GM12872 (cell line): ENCODE measurements around the gene PACS1.

Source experiments
- TF ChIP-seq, protein P1 (sequence below): IDR thresholded peaks from 3 replicates; pipeline ENCODE4 v1.5.1; 2011; ENCODE audit warnings: low read depth, mild to moderate bottlenecking, low read length, moderate library complexity; ENCODE audit not compliant: insufficient read depth

The PACS1 gene

DNA sequence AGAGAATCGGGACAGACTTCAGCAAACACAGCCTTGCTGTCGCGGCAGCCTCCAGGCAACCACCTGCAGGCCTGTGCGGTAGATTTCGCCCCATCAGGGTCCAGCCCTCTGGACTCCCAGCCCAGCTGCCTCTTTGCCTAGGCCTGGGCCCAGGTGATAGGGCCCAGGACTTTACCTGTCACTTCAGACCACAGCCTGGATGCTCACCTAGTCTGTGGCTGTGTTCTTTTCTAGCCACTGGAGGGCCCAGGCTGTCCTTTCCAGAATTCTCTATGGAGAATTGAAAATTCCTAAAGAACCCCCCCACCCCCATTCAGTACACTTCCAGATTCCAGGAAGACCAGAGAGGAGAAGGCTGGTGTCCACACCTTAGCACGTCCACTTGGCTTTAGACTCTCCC lies 167.8 kb downstream of the PACS1 start:
- TF ChIP-seq, protein P1, sequence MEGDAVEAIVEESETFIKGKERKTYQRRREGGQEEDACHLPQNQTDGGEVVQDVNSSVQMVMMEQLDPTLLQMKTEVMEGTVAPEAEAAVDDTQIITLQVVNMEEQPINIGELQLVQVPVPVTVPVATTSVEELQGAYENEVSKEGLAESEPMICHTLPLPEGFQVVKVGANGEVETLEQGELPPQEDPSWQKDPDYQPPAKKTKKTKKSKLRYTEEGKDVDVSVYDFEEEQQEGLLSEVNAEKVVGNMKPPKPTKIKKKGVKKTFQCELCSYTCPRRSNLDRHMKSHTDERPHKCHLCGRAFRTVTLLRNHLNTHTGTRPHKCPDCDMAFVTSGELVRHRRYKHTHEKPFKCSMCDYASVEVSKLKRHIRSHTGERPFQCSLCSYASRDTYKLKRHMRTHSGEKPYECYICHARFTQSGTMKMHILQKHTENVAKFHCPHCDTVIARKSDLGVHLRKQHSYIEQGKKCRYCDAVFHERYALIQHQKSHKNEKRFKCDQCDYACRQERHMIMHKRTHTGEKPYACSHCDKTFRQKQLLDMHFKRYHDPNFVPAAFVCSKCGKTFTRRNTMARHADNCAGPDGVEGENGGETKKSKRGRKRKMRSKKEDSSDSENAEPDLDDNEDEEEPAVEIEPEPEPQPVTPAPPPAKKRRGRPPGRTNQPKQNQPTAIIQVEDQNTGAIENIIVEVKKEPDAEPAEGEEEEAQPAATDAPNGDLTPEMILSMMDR, result no peak

DNA sequence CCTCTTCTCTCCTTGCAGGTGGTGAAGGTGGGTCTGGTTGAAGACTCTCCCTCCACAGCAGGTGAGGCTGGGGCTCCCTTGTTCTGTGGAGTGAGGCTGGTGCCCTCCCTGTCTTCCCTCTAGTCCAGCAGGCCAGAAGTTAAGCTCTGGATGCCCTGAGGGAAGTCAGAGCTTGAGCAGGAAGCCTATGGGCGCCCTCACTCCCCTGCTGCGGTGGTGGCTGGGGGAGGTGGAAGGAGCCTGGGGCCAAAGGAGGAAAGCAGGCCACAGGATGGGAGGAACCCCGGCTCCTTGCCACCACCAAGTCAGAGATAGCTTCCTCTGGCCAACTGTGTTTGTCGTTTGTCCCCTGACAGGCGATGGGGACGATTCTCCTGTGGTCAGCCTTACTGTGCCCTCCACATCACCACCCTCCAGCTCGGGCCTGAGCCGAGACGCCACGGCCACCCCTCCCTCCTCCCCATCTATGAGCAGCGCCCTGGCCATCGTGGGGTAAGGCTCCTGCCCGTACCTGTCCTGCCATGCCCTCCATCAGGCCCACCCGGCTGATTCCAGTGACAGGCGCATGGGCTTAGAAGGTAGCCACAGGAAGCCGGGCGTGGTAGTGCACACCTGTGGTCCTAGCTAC lies 168.8 kb downstream of the PACS1 start:
- TF ChIP-seq, protein P1, result no peak

DNA sequence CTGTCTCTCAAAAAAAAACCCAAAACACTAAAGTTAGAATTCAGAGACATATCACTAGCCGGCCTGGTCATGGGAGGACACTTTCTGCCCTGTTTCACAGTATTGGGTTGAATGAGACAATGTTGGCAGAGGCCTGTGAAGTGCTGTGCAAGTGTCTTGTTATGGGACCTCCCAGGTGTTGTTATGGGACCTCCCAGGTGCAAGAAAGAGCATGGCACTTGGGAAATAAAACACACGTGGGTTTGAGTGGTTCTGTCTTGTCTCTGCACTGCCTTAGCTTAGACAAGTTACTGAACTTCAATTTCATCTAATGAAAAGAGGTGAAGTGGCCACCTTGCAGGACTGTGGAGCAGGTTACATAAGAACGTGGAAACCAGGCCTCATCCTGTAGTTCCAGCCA lies 169.4 kb downstream of the PACS1 start:
- TF ChIP-seq, protein P1, result no peak

DNA sequence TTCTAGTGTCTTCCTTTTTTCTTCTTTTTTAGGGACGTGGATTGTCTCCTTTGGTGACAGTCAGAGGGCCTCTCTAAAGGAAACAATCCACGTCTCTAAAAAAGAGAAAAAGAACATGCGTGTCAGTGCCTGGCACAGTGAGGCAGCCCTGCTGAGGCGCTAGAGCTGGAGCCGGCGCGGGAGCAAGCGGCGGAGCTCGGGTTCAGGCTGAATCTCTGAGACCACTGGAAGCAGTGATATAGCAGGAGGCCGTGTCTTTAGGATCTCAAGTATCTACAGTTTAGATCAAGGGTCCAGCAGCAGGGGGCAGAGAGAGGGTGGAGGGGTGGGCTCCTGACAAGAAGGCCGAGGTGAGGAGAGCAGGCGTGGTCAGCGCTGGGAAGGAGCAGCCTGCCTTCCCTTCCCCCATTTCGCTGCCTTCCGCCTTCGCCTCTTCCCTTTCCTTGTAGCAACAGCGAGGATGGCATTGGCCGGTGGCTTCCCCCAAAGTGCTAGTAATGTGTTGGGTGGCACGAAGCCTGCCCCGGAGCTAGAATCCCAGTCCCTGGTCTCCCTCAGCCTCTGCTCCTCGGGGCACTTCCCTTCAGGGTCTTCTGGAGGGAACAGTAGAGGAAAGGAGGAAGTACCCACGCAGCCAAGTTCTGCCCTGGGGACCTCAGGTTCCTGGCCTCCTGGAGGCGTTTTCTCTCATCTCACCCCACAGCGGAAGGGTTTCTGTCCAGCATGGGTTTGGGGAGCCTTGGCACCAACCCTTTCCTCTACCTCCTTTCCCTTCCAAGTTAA lies 170.1 kb downstream of the PACS1 start:
- TF ChIP-seq, protein P1, result no peak

DNA sequence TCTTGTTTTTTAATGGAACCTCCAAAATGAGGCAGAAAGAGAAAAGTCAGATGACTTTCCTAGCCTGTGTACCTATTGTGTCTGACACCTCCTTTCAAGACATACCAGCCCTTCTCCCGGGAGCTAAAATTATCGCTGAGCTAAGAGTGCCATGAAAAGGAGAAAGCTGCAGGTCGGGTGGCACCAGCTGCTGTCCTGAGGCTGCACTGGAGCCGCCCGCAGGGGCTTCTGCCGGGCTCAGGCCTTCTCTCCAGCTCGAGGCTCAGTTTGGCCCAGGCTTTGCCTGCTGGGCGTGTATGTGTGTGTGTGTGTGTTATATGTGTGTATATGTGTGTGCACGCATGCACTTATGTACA lies 170.7 kb downstream of the PACS1 start:
- TF ChIP-seq, protein P1, result no peak

DNA sequence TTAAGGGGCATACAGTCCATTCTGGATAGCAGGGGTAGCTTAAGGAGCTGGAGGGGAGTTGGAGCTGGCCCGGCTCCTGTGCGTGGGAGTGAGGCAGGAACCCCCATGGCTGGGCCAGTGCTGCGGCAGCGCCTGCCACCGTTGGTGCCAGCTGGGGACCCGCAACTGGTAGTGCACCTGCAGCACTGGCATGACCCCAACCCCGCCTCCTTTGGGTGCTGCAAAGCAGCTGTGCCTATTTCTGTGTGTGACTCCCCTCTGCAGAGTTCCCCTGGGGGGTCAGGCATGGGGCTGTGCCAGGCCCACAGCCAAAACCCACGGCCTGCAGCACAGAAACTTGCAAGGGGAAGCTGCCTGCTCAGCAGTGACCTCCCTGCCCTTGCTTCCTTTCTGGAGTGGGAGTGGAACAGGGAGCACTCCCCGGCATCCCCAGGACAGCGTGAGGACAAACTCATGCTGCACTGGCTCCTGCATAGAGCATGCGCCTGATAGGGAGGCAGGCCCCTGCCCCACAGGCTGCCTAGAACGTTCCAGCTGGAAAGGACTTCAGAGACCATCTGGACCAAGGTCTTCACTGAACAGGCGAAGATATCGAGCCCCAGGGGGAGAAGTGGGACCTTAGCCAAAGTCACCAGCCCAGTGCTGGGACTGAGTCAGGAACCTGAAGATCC lies 172.2 kb downstream of the PACS1 start:
- TF ChIP-seq, protein P1, result no peak

DNA sequence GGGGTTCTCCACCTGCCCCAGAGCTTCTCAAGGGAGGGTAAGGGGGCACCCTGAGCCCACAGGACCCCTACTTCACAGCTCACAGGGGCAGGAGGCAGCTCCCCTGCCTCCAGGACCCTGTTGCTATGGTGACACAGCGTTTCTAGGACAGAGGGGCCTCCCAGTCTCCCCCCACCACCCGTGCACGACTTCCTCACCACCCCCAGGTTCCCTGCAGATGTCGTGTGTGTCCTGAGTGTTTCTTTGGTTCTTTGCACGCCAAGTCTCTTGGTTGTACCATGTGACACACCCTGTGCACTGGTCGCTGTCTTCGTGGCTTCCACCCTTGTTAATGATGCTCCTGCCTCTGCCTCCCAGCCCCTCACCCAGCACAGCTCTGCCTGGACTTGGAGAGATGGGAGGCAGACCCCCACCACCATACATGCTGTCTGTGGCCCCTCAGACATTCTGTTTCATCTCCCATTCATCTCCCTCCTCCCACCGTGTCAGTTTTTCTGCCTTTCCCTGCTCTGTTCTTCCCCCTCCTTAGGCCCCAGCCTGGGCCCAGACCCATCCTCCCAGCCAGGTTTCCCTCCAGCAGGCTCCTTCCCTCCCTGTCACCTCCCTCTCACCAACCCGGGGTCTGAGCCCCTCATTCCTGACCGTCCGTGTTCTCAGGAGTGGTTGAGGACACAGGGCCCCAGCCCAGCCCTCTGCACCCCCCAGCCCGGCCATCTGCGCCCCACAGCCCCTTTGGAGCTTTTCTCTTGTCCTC lies 173.9 kb downstream of the PACS1 start:
- TF ChIP-seq, protein P1, result no peak
